Measurements from ENCODE around the gene TSHB.

GRCh38 chr1:115077984-115078330, 48.3 kb downstream of the TSHB start:
- TF ChIP-seq CTCF (IDR thresholded peaks at IDR 0.05 in 4 of 5, conservative IDR thresholded peaks at IDR 0.05 in 1 of 5) (no peak), POLR2A (IDR thresholded peaks at IDR 0.05) (no peak)

Measured in gastrocnemius medialis (tissue), 4 donors.